EL (cell line): ENCODE data around the gene PCGF2.
A peak's percentile ranks its signal among the peaks of the same experiment; 100 is the strongest.

Experiments
- DNase-seq: peaks from one replicate; pipeline ENCODE4 v3.0.0-alpha.2; 2016

The PCGF2 gene

DNA sequence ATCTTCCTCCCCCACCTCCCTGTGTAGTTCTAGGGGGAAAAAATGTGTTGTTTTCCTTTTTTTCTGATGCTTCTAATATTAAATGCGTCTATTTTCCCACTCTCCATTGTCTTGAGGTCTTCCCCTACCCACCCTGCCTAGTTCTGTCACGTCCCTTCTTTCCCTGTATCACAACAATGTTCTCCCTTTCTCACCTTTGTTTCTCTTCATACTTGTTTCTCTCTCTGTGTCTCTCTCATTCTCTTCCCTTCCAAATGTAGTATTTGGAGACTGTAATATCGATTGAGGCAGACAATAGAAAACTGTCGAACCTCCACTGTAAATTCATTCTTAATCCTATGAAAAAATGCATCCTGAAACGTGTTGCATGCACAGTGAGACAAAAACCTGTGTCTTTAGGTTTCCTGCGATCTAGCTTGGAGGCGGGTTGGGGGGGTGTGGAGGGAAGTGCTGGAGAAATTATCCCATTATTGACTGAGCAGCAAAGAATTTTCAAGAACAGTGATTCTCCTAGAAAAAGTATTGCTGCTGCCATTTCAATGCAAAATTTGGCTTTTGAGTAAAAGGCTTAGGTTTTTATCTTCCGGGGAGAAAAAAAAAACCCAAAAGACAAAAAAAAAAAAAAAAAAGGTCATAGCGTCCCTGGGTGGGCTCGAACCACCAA lies 3.1 kb upstream of the PCGF2 start:
- peak; percentile 49 for DNase-seq

DNA sequence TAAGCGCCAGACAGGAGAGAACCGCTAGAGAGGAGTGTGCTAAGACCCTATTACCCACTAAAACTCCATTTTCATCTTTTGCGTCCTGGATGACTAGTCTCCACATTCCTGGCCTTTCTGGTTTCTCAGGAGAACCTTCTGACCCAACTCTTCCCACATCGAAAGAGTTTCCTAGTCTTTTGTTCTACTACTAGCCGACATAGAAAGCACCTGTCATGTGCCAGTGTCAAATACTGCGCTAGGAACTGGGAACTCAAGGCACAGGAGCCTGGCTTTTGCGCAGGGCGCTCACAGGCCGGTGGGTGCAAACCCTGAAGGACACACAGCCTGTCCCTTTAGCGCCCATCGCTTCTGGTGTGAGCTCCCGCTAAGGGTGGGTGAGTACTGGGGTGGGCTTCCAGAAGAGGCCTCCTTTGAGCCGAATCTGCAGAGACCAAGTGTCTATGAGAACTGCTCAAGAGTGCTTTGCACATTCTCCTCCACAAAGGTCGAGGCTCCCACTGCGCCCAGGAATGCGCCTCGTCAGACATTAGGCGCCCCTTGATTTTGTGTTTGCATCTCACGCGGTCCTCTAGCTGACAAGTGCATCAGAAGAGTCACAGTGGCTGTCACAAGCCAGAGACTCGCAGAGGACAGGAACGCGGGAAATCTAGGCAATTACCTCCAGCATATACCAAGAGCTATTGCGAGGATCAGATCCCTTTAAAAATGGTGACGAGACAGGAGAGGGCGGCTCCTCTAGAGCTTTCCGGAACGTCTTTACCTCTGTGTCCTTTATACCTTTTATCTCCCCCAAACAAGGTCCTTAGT lies 2.4 kb upstream of the PCGF2 start:
- DNase-seq, result no peak

DNA sequence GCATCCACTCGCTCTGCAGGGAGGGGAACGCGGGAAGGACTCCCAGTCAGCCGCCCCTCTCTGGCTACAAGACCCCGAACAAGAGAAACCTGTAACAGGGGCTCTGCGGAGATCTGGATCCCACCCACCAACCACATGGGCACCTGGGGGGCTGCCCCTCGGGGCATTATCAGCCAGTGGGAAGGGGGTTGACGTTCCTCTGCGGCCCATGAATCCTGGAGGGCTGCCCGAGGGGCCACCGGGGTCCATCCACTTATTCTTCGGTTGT lies 1.8 kb upstream of the PCGF2 start:
- no peak for DNase-seq

DNA sequence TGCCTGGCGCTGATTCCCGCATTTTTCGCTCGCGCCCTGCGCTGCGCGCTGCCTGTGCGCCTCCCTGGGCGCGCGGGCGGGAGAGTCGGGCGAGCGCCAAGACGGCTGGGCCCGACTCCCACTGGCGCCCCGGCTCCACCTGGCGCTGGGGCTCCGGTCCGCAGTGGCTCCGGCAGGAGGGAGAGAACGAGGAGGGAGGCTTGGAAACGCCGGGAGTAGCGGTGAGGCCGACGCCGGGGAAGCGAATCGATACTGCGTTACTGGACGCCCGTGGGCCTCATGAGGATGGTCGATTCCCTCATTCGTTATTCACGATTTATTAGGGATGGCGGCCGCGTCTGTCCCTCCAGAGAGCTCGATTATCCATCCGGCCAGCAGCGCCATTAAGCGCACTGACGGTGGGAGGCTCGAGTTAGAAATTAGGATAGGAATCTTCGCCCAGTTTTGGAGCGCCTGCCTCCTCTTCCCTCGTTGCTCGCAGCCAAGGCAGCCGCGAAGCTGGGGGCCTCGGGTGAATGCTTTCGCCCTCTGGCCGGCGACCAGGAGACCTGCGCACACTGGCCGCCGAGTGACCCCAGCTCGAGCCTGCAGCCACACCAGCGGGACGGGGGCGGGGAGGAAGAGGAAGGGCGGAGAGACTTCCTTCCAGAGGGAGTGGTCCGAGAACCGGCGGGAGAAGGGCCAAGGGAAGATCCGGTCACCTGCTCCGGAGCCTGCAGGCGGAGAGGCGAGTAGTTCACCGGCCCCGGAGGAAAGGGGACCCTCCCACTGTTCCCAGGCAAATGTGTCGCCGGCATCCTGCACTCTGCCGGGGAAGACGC lies 1.3 kb upstream of the PCGF2 start:
- DNase-seq, result peak; percentile 89

DNA sequence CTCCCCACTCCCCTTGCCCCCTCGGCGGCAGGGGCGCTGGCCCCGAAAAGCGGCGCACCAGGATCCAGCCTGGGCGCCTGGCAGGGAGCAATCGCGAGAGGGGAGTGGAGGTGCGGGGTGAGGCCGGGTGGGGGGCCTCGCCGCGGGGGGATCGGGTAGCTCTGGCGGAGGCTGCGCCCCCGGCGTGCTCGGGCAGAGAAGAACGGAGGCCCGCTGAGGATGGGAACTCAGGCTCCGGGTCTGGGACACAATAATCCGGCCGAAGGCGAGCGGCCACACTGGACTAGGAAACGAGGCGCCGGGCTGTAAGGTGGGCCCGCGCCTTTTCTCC lies 721 bp upstream of the PCGF2 start:
- no peak for DNase-seq

DNA sequence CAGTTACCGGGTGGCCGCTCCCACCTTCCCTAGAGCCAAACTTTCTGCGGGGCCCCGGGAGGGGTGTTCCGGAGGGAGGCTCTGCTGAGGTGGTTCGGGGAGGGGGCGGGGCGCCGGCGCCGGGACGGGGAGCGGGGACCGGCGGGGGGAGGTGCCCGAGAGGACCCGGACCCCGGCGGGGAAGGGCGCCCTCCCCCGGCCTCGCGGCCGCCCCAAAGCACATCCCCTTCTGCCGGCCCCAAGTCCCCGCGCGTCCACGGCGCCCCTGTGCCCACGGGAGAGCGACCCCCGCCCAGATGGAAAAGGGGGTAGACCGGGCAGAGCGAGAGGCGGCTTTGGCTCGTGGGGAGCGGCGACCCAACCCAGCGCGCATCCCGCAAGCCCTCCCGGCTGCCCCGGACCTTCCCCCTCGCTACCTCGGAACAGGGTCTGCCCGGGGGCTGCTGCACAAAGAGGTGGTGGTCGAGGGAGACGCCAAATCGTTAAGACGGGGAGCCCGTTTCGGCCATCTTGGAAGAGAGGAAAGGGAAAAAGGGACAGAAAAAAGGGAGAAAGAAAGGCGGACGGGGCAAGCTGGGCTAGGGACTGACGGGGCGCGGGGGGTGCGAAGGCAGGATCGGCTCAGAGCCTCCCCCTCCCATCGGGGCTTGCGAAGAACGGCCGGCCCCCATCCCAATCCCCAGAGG lies 530 bp downstream of the PCGF2 start:
- no peak for DNase-seq

DNA sequence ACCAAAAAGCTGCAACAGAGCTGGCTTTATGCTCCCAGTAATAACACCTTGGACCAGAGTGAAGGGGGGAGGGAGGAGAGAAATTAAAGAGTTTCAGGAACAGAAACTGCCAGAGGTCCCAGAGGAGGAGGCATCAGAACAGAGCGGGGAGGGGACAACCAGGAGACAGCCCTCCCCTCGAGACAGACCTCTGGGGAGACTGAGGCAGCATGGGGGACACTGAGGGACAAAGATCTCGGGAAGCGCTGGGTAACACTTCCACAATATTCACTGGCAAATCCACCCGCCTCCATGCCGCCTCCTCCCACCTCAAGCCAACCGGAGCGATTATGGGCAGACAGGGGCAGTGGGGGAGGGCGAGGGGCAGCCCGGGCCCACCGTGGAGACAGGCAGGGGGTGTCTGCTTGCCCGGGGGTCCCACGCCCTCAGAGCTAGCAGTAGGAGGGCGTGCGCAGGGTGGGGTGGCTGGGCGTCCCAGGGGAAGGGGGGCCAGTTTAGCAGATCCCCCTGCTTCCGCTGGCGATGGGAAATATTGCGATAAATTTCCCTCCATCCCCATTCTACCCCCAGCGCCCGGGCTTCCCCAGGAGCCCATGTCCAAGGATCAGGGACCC lies 1.2 kb downstream of the PCGF2 start:
- DNase-seq, result no peak

DNA sequence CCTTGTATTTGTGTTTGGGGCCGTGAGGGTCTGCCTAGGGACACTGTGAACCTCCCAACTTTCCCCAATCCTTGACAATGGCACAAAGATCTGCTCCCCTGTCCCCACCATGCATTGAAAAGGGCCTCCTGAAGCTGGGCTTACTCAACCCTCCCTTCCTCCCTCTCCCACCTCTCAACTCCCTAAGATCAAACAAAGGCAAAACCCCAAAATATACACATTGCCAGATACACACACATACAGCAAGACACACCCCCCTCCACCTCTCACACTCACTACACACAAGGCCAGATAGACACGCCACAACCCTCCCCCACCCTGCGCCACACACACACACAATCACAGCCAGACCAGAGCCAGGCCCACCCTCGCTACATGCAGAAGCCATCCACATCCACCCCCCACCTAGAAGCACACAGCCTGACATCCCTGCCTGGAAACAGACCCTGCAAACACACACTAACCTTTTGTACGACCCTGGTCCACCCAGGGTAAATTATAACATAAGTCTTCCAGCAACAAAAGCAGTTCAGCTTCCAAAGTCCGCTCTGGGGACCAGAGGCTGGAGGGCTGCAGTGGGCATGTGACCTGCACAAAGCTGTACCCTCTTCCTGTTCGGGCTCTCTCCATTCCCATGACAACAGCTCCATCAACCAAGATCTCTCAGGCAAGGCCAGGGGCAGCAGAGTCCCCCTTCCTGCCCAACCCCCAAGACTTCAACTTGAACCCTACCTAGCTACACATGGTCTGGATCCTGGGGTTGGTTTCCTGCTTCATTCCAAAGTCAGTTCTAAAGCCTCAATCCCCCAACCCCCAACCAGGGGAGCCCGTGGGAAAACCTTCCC lies 1.9 kb downstream of the PCGF2 start:
- no peak for DNase-seq

DNA sequence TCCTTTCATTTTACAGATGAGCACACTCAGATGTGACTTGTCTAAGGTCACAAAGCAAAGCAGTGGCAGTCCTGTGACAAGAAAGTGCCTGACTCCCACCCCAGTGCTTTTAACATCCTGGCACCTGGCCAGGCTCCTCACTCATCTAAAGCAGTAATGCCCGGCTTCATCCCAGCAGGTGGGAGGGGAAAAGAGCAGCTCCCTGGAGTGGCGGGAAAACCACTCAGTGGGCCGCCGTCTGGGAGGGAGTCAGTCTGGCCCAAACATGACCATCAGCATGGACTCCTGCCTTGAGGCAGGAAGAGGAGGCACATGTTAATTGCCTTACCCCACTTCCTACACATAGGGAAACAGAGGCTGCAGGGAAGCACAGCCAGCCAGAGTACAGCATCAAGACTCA lies 2.6 kb downstream of the PCGF2 start:
- no peak for DNase-seq

DNA sequence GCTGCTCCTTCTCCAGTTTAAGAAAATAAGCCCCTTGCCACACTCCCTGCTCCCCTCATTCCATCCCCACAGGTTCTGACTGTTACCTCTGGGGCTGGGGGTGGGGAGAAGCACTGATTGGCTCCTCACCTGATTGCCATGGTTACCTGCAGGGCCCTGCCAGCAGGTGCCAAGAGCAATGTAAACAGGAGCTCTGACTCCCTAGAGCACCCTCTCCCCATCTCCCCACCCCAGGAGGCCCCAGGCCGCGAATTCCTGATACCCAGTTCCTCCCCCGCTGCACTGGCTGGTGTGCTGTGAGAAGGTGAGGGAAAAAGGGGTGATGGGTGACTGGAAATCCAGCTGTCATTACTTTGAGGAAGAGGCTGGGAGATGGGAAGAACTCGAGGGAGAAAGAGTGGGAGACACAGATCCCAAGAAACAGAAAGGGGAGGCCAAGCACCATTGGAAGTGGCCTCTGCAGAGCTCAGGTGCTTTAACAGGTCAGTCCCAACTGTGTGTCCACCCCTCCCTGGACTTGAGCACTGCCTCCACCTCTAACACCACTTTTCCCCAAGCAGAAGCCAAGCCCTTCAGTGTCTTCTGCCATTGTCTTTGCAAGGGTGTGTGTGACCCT lies 4.5 kb downstream of the PCGF2 start:
- DNase-seq, result no peak

DNA sequence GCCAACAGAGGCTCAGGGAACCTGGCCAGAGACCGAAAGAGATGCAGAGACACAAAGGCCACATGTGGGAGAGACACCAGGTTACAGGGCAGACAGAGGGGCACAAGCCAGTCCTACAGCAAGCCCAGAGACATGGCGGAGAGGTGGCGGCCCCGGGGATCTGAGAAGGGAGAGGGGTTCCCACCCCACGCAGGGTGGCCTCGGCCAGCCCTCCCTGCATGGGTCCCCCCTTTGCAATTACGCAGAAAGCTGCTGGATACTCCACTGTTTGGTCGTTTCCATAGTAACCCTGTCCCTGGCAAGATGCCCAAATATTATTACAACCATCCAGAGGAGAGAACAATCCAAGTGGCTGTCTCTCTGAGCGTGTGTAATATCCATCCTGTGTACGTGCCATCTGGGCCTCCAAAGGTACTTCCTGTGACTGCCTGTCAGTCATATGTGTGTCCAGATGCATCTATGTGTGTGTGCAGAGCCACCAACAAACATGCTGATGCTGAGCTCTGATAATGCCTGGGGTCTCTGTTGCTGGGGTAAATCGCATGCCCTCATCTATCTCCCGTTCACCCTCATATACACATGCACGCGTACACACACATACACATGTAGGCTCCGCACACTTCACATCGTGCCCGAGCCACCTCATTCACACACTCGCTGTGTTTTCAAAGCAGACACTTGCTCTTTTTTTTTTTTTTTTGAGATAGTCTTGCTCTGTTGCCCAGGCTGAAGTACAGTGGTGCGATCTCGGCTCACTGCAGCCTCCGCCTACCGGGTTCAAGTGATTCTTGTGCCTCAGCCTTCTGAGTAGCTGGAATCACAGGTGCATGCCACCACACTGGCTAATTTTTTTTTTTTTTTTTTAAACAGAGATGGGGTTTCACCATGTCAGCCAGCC lies 5.5 kb downstream of the PCGF2 start:
- DNase-seq, result no peak

DNA sequence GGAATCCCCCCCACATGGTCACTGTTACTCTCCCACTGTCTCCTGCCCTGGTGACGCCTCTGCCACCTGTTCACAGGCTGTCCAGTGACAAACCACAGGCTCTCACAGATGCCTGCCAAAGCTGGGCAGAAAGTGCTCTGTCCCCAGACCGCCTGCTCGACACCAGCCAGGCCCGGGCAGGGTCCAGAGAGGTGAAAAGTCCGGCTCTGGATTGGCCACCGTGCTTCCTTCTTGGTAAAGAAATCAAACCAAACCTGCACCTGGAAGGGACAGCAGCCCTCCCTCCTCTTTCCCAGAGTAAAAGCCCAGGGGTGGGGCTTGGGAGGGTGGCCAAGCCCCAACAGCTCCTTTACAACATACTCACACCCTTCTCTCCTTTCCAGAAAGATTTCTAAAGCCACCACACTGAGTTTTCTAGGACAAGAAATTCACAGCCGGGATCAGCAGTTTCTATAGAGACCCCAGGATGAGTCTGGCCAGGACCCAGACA lies 6.2 kb downstream of the PCGF2 start:
- no peak for DNase-seq

DNA sequence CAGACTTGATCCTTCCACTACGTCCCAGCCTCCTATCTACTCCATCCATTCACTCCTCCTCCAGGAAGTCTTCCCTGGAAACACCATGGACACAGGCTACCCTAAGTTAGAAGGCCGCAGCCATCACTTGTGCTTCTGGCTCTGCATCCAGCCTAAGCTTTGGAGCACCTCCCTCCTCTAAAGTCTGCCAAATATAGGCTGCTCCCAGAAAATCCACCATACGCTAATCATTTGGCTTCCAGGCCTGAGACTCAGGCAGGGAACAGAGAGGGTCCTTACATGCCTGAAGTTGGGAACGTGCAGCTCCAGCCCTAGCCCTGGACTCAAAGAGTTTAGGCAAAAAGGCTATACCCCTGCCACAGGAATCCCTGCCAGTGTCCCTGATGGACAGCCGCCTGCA lies 6.7 kb downstream of the PCGF2 start:
- DNase-seq, result no peak

DNA sequence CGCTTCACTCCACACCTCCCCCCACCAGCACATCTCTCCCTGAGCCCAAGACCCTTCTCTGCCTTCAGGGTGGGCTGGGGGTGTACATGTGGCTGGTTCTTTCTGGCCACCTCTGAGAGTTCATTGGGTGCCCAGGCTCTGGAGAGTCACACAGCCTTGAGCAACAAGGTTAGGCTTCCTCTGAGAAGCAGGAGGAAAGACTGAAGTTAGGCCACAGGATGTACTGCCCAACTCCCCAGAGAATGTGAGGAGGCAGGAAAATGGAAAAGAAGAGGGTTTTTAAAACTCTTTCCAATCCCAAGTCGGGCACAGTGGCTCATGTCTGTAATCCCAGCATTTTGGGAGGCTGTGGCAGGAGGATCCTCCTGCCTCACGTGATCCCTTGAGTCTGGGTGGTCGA lies 7.3 kb downstream of the PCGF2 start:
- no peak for DNase-seq

DNA sequence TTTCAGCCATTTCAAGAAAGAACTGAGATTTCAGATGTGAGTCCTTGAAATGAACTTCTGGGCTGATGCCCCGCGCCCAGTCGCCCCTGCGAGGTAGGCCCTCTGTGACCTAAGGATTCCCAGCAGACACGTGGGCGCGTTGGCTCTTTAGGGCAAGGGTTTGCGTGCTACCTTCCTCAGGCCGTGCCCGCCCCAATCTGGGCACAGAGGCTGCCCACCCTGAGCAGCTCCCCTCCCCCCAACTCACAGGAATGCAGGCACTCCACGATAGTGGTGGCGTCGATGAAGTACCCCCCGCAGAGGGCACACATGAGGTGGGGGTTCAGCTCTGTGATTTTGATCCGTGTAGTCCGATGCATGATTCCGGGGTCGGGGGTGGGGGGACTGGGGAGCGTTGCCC lies 8.1 kb downstream of the PCGF2 start:
- DNase-seq, result no peak

DNA sequence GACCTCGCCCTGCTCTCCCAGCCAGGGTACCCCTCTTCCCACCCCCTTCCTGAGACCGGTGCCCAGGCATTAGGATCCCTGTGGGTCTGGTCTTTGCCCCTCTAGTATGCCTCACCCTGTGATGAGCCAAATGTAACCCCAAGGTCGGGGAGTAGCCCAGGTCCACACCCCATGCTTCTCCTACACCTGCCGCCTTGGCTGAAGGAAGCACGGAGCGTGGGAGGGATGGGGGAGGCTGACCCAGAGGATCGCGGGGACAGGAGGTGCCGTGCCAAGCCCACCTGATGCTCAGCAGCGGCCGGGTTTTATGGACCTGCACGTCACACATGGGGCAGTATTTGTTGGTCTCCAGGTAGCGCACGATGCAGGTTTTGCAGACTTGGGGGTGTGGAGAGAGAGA lies 8.8 kb downstream of the PCGF2 start:
- DNase-seq, result no peak

DNA sequence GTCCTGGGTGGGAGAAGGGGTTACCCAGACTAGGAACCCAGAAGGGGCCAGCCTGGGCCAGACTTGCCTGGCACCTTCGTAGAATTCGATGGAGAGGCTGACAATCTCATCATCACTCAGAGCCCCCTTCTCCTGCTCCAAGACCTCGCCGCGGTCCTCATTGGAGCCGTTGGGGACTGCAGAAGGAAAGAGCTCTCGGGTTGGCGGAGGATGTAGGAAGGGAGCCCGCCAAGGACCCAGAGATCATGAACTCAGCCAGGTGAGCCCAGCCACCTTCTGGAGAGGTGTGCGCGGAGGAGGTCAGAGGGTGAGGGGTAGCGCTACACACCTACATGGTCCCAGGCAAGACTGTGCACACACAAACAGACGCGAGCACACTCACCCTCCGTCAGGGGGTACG lies 9.4 kb downstream of the PCGF2 start:
- no peak for DNase-seq

DNA sequence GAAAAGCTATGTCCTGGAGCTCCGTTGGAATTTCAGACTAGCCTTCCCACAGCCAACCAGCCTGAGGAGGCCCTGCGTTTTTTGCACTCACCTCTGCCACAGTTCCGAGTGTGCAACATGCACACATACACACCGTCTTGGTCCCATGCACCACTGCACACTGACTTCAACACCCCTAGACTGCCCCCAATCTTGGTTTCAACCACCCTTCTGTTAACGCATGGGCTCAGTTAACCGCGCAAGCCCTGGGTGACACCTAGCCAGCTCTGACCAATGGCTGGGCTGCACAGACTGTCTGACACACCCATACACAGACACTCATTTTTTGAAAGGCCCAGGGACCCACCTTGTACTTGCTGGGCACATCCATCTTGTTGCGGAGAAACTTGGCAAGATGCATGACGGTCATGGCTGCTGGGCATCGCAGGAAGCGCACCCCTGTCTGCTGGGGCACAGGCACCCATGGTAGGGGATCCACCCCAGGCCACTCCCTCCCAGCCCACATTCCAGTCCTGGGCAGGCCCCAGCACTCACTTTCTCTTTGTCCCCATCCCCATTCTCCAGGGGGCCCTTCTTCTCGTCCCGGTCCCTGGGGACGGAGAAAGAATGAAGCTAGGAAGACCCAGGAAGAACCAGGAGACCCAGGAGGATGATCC lies 10.0 kb downstream of the PCGF2 start:
- no peak for DNase-seq

DNA sequence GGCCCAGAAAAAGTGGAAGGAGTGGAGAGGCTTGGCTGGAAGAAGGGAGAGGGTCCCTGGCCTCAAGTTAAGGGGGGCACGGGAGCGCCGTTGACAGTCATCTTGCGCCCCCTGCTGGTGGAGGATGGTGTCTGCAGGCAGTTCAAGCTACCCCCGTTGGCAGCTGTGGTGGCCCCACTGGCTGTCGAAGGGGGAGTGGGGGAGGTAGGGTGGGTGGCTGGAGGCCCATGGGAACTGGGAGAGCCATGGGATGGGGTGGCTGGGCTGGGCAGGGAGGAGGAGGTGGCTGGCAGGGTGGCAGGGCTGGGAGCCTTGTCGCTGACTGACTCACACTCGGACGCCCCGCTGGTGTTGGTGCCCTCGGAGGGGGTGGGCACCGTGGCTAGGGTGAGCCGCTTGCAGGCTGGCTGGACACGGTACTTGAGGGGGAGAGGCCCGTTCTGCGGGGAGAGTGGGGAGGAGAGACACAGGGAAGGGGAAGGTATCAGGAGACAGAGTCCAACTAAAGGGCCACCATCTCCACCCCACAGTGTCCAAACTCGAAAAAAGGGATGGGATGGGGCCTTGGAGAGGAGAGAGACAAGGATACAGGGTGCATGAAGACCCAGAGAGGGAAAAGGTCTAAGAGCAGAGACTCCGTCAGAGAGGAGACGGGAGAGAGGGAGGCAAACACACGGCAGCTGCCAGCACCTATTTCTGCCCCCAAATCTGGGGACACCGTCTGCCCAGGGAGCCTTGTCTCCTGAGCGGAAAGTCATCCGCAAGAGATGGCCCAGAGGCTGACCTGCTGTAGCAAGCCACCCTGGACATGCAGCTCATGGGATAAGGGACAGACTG lies 12.8 kb downstream of the PCGF2 start:
- DNase-seq, result no peak
